Activated CD4-positive, alpha-beta T cell treated with anti-CD3 and anti-CD28 coated beads, Interleukin-2, amount 50 U/mL, for 1 hour (primary cell): ENCODE results near the gene WDR44.
"Not testable (repeated sequence)": the region's sequence is repeated elsewhere in the genome, so short reads cannot be mapped to it uniquely, and the experiment has no call there.

Experiments used
- DNase-seq: peaks from one replicate; pipeline ENCODE4 v3.0.0-alpha.2; 2020

WDR44 gene

GRCh38 chrX:118345464-118346257, at the start of gene WDR44:
Gene WDR44, plus strand, starts transcription at chrX:118346106. Its CDS starts 398 bp downstream, at chrX:118346504.
- DNase-seq: peak; percentile 90

GRCh38 chrX:118305827-118306226, 40.1 kb upstream of the WDR44 start:
- not testable (repeated sequence) for DNase-seq

GRCh38 chrX:118315529-118315928, 30.4 kb upstream of the WDR44 start:
- DNase-seq: no peak

GRCh38 chrX:118324588-118324987, 21.3 kb upstream of the WDR44 start:
- DNase-seq: no peak

GRCh38 chrX:118325453-118325852, 20.5 kb upstream of the WDR44 start:
- no peak for DNase-seq

- DNase-seq: no peak
Observed at GRCh38 chrX:118329175-118329574, 16.7 kb upstream of the WDR44 start.

GRCh38 chrX:118337687-118338086, 8.2 kb upstream of the WDR44 start:
- DNase-seq: no peak

- DNase-seq: no peak
Observed at GRCh38 chrX:118338930-118339329, 7.0 kb upstream of the WDR44 start.

- no peak for DNase-seq
Observed at GRCh38 chrX:118345045-118345463, 852 bp upstream of the WDR44 start.

- DNase-seq: peak; percentile 49
Observed at GRCh38 chrX:118346258-118347094, 570 bp downstream of the WDR44 start.

- no peak for DNase-seq
Observed at GRCh38 chrX:118347131-118347530, 1.2 kb downstream of the WDR44 start.

- DNase-seq: no peak
Observed at GRCh38 chrX:118347736-118348135, 1.8 kb downstream of the WDR44 start.

GRCh38 chrX:118348186-118348810, 2.4 kb downstream of the WDR44 start:
- no peak for DNase-seq

- DNase-seq: no peak
Observed at GRCh38 chrX:118349188-118349587, 3.3 kb downstream of the WDR44 start.

GRCh38 chrX:118350221-118350620, 4.3 kb downstream of the WDR44 start:
- DNase-seq: no peak

- DNase-seq: no peak
Observed at GRCh38 chrX:118350706-118351105, 4.8 kb downstream of the WDR44 start.

- DNase-seq: no peak
Observed at GRCh38 chrX:118352566-118352965, 6.7 kb downstream of the WDR44 start.

- no peak for DNase-seq
Observed at GRCh38 chrX:118353081-118353850, 7.4 kb downstream of the WDR44 start.

GRCh38 chrX:118355225-118355920, 9.5 kb downstream of the WDR44 start:
- DNase-seq: no peak

- no peak for DNase-seq
Observed at GRCh38 chrX:118356154-118356701, 10.3 kb downstream of the WDR44 start.

GRCh38 chrX:118360429-118361125, 14.7 kb downstream of the WDR44 start:
- no peak for DNase-seq
